ENCODE results near the gene MXD1. TPM values are rescaled to one million over a fixed set of nuclear protein-coding genes. Genes with fewer than 3 reads are reported as not detected.
"Not testable (repeated sequence)": the region's sequence is repeated elsewhere in the genome, so short reads cannot be mapped to it uniquely, and the experiment has no call there.

Gene MXD1
- total RNA-seq = 10 to 100 TPM in 2 of 3 donors, 1 to 10 TPM in 1; 9.2 to 12.5 (median 11.8) TPM

DNA sequence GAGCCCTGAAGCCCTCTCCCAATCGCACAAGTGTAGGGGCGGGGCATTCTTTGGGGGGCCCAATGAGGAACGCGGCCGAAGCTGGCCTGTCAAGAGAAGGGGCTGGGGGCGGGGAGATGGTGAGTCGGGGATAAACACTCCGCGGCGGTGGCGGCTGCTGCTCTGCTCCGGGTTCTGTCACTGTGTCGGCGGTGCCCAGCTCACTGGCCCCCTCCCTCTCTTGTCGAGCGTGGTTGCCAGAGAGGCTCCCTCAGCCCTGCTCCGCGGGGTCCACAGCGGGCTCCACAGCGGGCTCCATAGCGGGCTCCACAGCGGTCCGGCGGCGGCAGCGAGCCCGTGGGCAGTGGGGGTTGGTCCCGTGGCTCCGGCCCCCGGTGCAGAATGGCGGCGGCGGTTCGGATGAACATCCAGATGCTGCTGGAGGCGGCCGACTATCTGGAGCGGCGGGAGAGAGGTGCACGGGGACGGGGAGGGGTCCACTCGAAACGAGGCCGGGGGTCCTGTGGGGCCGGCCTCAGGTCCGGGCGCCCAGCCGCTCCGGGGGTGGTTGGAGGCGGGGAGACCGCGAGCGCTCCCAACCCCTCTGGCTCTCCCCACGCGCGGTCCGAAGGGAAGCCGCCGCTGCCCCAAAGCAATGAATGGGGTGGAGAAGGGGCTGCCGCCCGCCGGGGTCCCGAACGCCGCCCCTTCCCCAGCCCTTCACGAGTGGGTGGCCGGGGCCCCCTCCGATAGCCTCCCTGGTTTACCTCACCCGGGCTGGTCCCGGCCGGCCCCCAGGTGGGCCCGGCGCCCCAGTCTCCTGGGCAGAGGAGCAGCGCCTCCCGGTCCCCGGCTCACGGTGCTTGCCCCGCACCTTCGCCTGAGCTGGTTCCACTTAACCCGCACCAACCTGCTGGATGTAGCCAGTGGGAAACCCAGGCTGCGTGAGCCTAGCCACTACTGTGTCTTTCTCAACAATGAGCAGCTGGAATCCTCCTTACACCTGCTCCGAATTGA is at the start of gene MXD1:
MXD1 (plus strand) TSS at position 160 of the 996 bp plus-strand sequence; CDS start at position 382, 222 bp downstream.
- Mint-ChIP-seq H3K36me3 (ENCODE audit: insufficient read depth) (peaks cover 12% of the 10 kb centered on the region), H3K4me1 (ENCODE audit: low read depth) (peaks cover 36% of the 10 kb centered on the region), H3K27me3 (ENCODE audit: low read depth) (no peaks in the 10 kb centered on the region), H3K9me3 (no peaks in the 10 kb centered on the region), H3K4me3 (peak within 1 kb of the TSS; percentile 83)
- ATAC-seq = no peak
- DNase-seq = peak; percentile 99

DNA sequence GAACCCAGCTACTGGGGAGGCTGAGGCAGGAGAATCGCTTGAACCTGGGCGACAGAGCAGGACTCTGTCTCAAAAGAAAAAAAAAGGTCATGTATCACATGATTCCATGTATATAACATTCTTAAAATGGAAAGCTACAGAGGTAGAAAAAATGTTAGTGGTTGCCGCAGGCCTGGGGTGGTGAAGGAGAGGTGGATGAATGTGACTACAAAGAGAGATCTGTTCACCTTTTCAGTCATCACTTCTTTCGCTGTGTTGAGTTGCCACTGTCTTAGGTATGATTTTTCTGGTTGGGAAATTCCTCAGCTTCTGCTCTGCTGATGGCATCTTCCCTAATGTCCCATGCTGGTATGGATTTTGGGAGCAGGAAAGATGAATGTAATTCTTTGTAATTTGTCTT is 26.5 kb upstream of the MXD1 start:
- Mint-ChIP-seq H3K36me3 (ENCODE audit: insufficient read depth) (no peaks in the 10 kb centered on the region), H3K4me3 (no peak overlapping the region), H3K4me1 (ENCODE audit: low read depth) (peaks cover 6% of the 10 kb centered on the region), H3K9me3 (no peaks in the 10 kb centered on the region), H3K27me3 (ENCODE audit: low read depth) (no peaks in the 10 kb centered on the region)
- DNase-seq = no peak
- ATAC-seq = no peak

DNA sequence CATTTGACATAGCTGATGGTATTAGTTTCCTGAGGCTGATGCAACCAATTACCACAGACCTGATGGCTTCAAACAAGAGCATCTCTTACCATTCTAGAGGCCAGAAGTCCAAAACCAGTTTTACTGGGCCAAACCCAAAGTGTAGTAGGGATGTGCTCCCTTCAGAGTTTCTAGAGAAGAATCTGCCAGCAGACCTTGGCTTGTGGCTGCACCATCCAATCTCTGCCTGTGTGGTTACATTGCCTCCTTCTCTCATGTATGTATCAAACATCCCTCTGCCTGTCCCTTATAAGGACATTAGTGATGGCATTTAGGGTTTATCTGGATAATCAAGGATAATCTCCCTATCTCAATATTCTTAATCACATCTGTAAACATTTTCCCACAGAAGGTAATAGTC is 25.6 kb upstream of the MXD1 start:
- DNase-seq = no peak
- no peak for ATAC-seq
- Mint-ChIP-seq H3K27me3 (ENCODE audit: low read depth) (no peaks in the 10 kb centered on the region), H3K36me3 (ENCODE audit: insufficient read depth) (no peaks in the 10 kb centered on the region), H3K9me3 (no peaks in the 10 kb centered on the region), H3K4me3 (no peak overlapping the region), H3K4me1 (ENCODE audit: low read depth) (peaks cover 12% of the 10 kb centered on the region)

DNA sequence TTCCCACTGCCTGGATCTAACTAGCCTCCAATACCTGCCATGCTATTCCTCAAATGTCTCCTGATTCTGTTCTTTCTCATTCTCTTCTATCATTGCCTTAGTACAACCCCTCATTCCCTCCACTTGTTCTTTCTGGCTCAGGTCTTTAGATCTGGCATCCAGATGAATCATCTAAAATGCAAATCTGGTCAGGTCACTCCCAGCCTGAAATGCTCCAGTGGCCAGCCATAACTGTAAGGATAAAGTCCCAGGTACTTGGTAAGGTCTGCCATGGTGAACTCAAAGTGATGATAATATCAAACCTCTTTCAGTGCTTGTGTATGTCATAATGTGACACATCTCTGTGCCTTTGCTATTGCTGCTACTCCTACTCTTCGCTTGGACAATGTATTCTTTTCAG is 24.0 kb upstream of the MXD1 start:
- Mint-ChIP-seq H3K9me3 (no peaks in the 10 kb centered on the region), H3K4me3 (no peak overlapping the region), H3K4me1 (ENCODE audit: low read depth) (peaks cover 24% of the 10 kb centered on the region), H3K36me3 (ENCODE audit: insufficient read depth) (peaks cover 3% of the 10 kb centered on the region), H3K27me3 (ENCODE audit: low read depth) (no peaks in the 10 kb centered on the region)
- no peak for DNase-seq
- ATAC-seq = no peak

DNA sequence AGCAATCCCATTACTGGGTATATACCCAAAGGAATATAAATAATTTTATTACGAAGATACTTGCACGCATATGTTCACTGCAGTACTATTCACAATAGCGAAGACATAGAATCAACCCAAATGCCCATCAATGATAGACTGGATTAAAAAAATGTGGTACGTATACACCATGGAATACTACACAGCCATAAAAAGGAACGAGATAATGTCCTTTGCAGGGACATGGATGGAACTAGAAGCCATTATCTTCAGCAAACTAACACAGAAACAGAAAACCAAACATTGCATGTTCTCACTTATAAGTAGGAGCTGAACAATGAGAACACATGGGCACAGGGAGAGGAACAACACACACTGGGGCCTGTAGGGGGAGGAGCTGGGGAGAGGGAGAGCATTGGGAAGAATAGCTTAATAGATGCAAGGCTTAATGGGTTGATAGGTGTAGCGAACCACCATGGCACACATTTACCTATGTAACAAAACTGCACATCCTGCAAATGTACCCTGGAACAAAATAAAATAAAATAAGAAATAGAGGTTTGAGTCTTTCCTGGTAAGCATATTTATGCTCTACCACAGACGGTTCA is 22.0 kb upstream of the MXD1 start:
- not testable (repeated sequence) for DNase-seq; H3K9me3 Mint-ChIP-seq; ATAC-seq; H3K27me3 Mint-ChIP-seq (ENCODE audit: low read depth)
- Mint-ChIP-seq H3K36me3 (ENCODE audit: insufficient read depth) (peaks cover 14% of the 10 kb centered on the region), H3K4me1 (ENCODE audit: low read depth) (peaks cover 38% of the 10 kb centered on the region), H3K4me3 (peak overlapping the region; percentile 100)

- peaks cover 43% of the 10 kb centered on the region for H3K4me1 Mint-ChIP-seq (ENCODE audit: low read depth)
- peak within 1 kb of the TSS; percentile 100 for H3K4me3 Mint-ChIP-seq
- H3K27me3 Mint-ChIP-seq (ENCODE audit: low read depth) = no peaks in the 10 kb centered on the region
- DNase-seq (peak; percentile 71), ATAC-seq (peak; percentile 93 to 94)
- H3K9me3 Mint-ChIP-seq = no peaks in the 10 kb centered on the region
- H3K36me3 Mint-ChIP-seq (ENCODE audit: insufficient read depth) = peaks cover 14% of the 10 kb centered on the region
These were observed 21.0 kb upstream of the MXD1 start, which contains the start of gene SNRNP27 for GRCh38 chr2:69893684-69894551. SNRNP27 (plus strand) TSS chr2:69893956; CDS start chr2:69893985, 29 bp downstream.

- Mint-ChIP-seq H3K4me1 (ENCODE audit: low read depth) (peaks cover 43% of the 10 kb centered on the region), H3K4me3 (peak overlapping the region; percentile 100), H3K36me3 (ENCODE audit: insufficient read depth) (peaks cover 14% of the 10 kb centered on the region)
These were observed 20.2 kb upstream of the MXD1 start for GRCh38 chr2:69894737-69895136.

DNA sequence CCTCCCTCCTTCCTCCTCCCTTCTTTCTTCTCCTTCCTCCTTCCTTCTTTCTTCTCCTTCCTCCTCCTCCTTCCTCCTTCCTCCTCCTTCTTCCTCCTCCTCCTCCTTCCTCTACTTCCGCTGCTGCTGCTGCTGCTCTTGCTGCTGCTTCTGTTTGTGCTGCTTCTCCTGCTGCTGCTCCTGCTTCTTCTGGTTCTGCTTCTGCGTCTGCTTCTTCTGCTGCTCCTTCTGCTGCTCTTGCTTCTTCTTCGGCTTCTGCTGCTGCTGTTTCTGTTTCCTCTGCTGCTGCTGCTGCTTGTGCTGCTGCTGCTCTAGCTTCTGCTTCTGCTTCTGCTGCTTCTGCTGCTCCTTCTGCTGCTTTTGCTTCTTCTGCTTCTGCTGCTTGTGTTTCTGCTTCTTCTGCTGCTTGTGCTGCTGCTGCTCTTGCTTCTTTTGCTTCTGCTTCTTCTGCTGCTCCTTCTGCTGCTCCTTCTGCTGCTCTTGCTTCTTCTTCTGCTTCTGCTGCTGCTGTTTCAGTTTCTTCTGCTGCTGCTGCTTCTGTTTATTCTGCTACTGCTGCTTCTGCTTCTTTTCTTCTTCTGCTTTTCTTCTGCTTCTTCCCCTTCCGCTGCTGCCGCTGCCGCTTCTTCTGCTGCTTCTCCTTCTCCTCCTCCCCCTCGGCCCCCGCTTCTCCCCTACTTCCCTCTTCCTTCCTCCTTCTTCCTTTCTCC is 12.5 kb upstream of the MXD1 start:
- H3K36me3 Mint-ChIP-seq (ENCODE audit: insufficient read depth) = peaks cover 31% of the 10 kb centered on the region
- ATAC-seq (peak; percentile 35 to 41), DNase-seq (no peak)
- no peaks in the 10 kb centered on the region for H3K27me3 Mint-ChIP-seq (ENCODE audit: low read depth)
- no peaks in the 10 kb centered on the region for H3K9me3 Mint-ChIP-seq
- H3K4me3 Mint-ChIP-seq = peak overlapping the region; percentile 72
- H3K4me1 Mint-ChIP-seq (ENCODE audit: low read depth) = peaks cover 42% of the 10 kb centered on the region

More at GRCh38 chr2:69894737-69895136, 20.2 kb upstream of the MXD1 start:
- not testable (repeated sequence) for ATAC-seq; H3K27me3 Mint-ChIP-seq (ENCODE audit: low read depth); H3K9me3 Mint-ChIP-seq; DNase-seq

GRCh38 chr2:69907216-69907615 is 7.7 kb upstream of the MXD1 start:
- Mint-ChIP-seq H3K4me1 (ENCODE audit: low read depth) (peaks cover 18% of the 10 kb centered on the region), H3K9me3 (no peaks in the 10 kb centered on the region), H3K4me3 (no peak overlapping the region), H3K27me3 (ENCODE audit: low read depth) (no peaks in the 10 kb centered on the region), H3K36me3 (ENCODE audit: insufficient read depth) (peaks cover 33% of the 10 kb centered on the region)
- ATAC-seq = no peak
- no peak for DNase-seq

- H3K27me3 Mint-ChIP-seq (ENCODE audit: low read depth) = no peaks in the 10 kb centered on the region
- H3K4me3 Mint-ChIP-seq = no peak overlapping the region
- DNase-seq (no peak), ATAC-seq (no peak)
- H3K4me1 Mint-ChIP-seq (ENCODE audit: low read depth) = peaks cover 24% of the 10 kb centered on the region
- no peaks in the 10 kb centered on the region for H3K9me3 Mint-ChIP-seq
- peaks cover 19% of the 10 kb centered on the region for H3K36me3 Mint-ChIP-seq (ENCODE audit: insufficient read depth)
These were observed 2.8 kb upstream of the MXD1 start for GRCh38 chr2:69911985-69912563.

- Mint-ChIP-seq H3K4me1 (ENCODE audit: low read depth) (peaks cover 36% of the 10 kb centered on the region), H3K36me3 (ENCODE audit: insufficient read depth) (peaks cover 15% of the 10 kb centered on the region), H3K9me3 (no peaks in the 10 kb centered on the region), H3K27me3 (ENCODE audit: low read depth) (no peaks in the 10 kb centered on the region), H3K4me3 (peak overlapping the region; percentile 83)
- peak; percentile 92 to 94 for ATAC-seq
- peak; percentile 31 for DNase-seq
These were observed 552 bp upstream of the MXD1 start for GRCh38 chr2:69914164-69914949.

GRCh38 chr2:69916106-69916505 is 1.2 kb downstream of the MXD1 start:
- peaks cover 17% of the 10 kb centered on the region for H3K36me3 Mint-ChIP-seq (ENCODE audit: insufficient read depth)
- H3K9me3 Mint-ChIP-seq = no peaks in the 10 kb centered on the region
- peak overlapping the region; percentile 79 for H3K4me3 Mint-ChIP-seq
- H3K27me3 Mint-ChIP-seq (ENCODE audit: low read depth) = no peaks in the 10 kb centered on the region
- DNase-seq (no peak), ATAC-seq (no peak)
- H3K4me1 Mint-ChIP-seq (ENCODE audit: low read depth) = peaks cover 36% of the 10 kb centered on the region

Data from activated T-cell treated with anti-CD3 and anti-CD28 coated beads, Interleukin-2, amount 50 U/mL, for 4 hours (primary cell).